DOHH2 (cell line): Measurements from ENCODE around the gene PCYT1B.

Experiments used
- H3F3A ChIP-seq: fragments of 200-600 bp; sonication (generic), shearing (Covaris generic); 2 replicates; pipeline ENCODE4 v1.6.0; 2016; ENCODE audit warnings: antibody characterized with exemption, mild to moderate bottlenecking; ENCODE audit not compliant: control insufficient read depth, insufficient read depth
- H3K27ac ChIP-seq: fragments of 200-600 bp; sonication (generic); 2 replicates; pipeline ENCODE4 v1.5.1; 2014; ENCODE audit warnings: low read depth, mild to moderate bottlenecking, low read length, moderate library complexity
- H3K27me3 ChIP-seq: fragments of 200-600 bp; sonication (generic); 2 replicates; pipeline ENCODE4 v1.6.1; 2014; ENCODE audit warnings: mild to moderate bottlenecking, low read length, mixed read lengths; ENCODE audit not compliant: control insufficient read depth
- H3K36me3 ChIP-seq: fragments of 200-600 bp; sonication (generic); 2 replicates; pipeline ENCODE4 v1.6.1; 2014; ENCODE audit warnings: mild to moderate bottlenecking, low read length, moderate library complexity, mixed read lengths; ENCODE audit not compliant: control insufficient read depth
- H3K4me1 ChIP-seq: fragments of 200-600 bp; sonication (generic); 2 replicates; pipeline ENCODE4 v1.6.1; 2014; ENCODE audit warnings: mild to moderate bottlenecking, low read length, mixed read lengths; ENCODE audit not compliant: control insufficient read depth
- H3K4me2 ChIP-seq: fragments of 200-600 bp; sonication (generic); 2 replicates; pipeline ENCODE4 v1.6.0; 2014; ENCODE audit warnings: mild to moderate bottlenecking, low read length, moderate library complexity
- H3K4me3 ChIP-seq: fragments of 200-600 bp; sonication (generic); 2 replicates; pipeline ENCODE4 v1.5.1; 2014; ENCODE audit warnings: mild to moderate bottlenecking, low read length, mixed read lengths
- H3K79me2 ChIP-seq: fragments of 200-600 bp; sonication (generic); 2 replicates; pipeline ENCODE4 v1.6.1; 2014; ENCODE audit warnings: mild to moderate bottlenecking, low read length, mixed read lengths; ENCODE audit not compliant: control insufficient read depth
- H3K9me2 ChIP-seq: fragments of 200-600 bp; sonication (generic); replicated peaks from 2 replicates; pipeline ENCODE4 v1.6.1; 2014; ENCODE audit warnings: mild to moderate bottlenecking, low read length, mixed read lengths; ENCODE audit not compliant: control insufficient read depth
- H3K9me3 ChIP-seq: fragments of 200-600 bp; sonication (generic); 2 replicates; pipeline ENCODE4 v1.6.1; 2014; ENCODE audit warnings: antibody characterized with exemption, low read length, mixed read lengths; ENCODE audit not compliant: control insufficient read depth, insufficient read depth
- H4K20me1 ChIP-seq: fragments of 200-600 bp; sonication (generic); 2 replicates; pipeline ENCODE4 v1.6.0; 2014; ENCODE audit warnings: low read depth, mild to moderate bottlenecking, antibody characterized with exemption, low read length, moderate library complexity; ENCODE audit not compliant: control insufficient read depth, insufficient read depth
- CTCF ChIP-seq: fragments of 200-600 bp; sonication (generic); IDR thresholded peaks from one replicate; pipeline ENCODE4 v1.5.1; 2014; ENCODE audit warnings: antibody characterized with exemption, mild to moderate bottlenecking, low read depth, low read length; ENCODE audit not compliant: poor library complexity, severe bottlenecking
- EZH2phosphoT487 ChIP-seq: fragments of 200-600 bp; sonication (generic); IDR thresholded peaks from 2 replicates; pipeline ENCODE4 v1.6.1; 2017; ENCODE audit warnings: borderline replicate concordance, mild to moderate bottlenecking, antibody characterized with exemption, low read length, moderate library complexity, mixed read lengths

Gene PCYT1B

GRCh38 chrX:24672701-24673190 lies 25.6 kb upstream of the PCYT1B start:
- Histone ChIP-seq H3K9me2 (no peaks in the 10 kb centered on the region), H4K20me1 (no peaks in the 10 kb centered on the region), H3K4me2 (no peak overlapping the region), H3K9me3 (no peaks in the 10 kb centered on the region), H3K79me2 (no peaks in the 10 kb centered on the region), H3F3A (no peaks in the 10 kb centered on the region), H3K27ac (no peak overlapping the region), H3K4me1 (no peaks in the 10 kb centered on the region), H3K36me3 (no peaks in the 10 kb centered on the region), H3K27me3 (no peaks in the 10 kb centered on the region), H3K4me3 (no peak overlapping the region)
- TF ChIP-seq CTCF (no peak), EZH2phosphoT487 (no peak)

- H3K4me1 ChIP-seq = no peaks in the 10 kb centered on the region
- H3K79me2 ChIP-seq = no peaks in the 10 kb centered on the region
- no peaks in the 10 kb centered on the region for H4K20me1 ChIP-seq
- H3K27me3 ChIP-seq = no peaks in the 10 kb centered on the region
- H3K4me2 ChIP-seq = no peak overlapping the region
- H3K9me2 ChIP-seq = no peaks in the 10 kb centered on the region
- H3K9me3 ChIP-seq = no peaks in the 10 kb centered on the region
- no peaks in the 10 kb centered on the region for H3K36me3 ChIP-seq
- TF ChIP-seq EZH2phosphoT487 (no peak), CTCF (no peak)
- no peaks in the 10 kb centered on the region for H3F3A ChIP-seq
- no peak overlapping the region for H3K4me3 ChIP-seq
- H3K27ac ChIP-seq = no peak overlapping the region
Observed at GRCh38 chrX:24668111-24668510, 21.0 kb upstream of the PCYT1B start.

GRCh38 chrX:24662352-24662751 lies 15.2 kb upstream of the PCYT1B start:
- Histone ChIP-seq H3F3A (no peaks in the 10 kb centered on the region), H3K27me3 (no peaks in the 10 kb centered on the region), H3K9me3 (no peaks in the 10 kb centered on the region), H3K4me1 (no peaks in the 10 kb centered on the region), H3K27ac (no peak overlapping the region), H3K4me3 (no peak overlapping the region), H3K36me3 (no peaks in the 10 kb centered on the region), H3K9me2 (no peaks in the 10 kb centered on the region), H3K79me2 (no peaks in the 10 kb centered on the region), H4K20me1 (no peaks in the 10 kb centered on the region), H3K4me2 (no peak overlapping the region)
- TF ChIP-seq EZH2phosphoT487 (no peak), CTCF (no peak)

GRCh38 chrX:24661292-24661691 lies 14.1 kb upstream of the PCYT1B start:
- Histone ChIP-seq H3K4me2 (no peak overlapping the region), H4K20me1 (no peaks in the 10 kb centered on the region)

More at GRCh38 chrX:24661292-24661691, 14.1 kb upstream of the PCYT1B start:
- Histone ChIP-seq H3K9me2 (no peaks in the 10 kb centered on the region), H3F3A (no peaks in the 10 kb centered on the region), H3K27ac (no peak overlapping the region), H3K9me3 (no peaks in the 10 kb centered on the region), H3K4me1 (no peaks in the 10 kb centered on the region), H3K4me3 (no peak overlapping the region), H3K79me2 (no peaks in the 10 kb centered on the region), H3K27me3 (no peaks in the 10 kb centered on the region), H3K36me3 (no peaks in the 10 kb centered on the region)
- TF ChIP-seq EZH2phosphoT487 (no peak), CTCF (no peak)
